Peyer's patch (tissue), 4 donors: ENCODE results near the gene GPR15.

ENCODE experiments used
- POLR2A ChIP-seq, 2 donors: fragments of 450-650 bp; IDR thresholded peaks; one replicate each; pipeline ENCODE4 v1.5.1; 2017; ENCODE audit warnings: antibody characterized with exemption in 2 of 2, mild to moderate bottlenecking in 2 of 2, moderate library complexity in 2 of 2
- TF ChIP-seq, protein P1 (sequence below), 6 experiments: fragments of 450-650 bp in 4 of 6; fragments of 200-600 bp in 2 of 6; sonication (generic) in 1 of 6; IDR thresholded peaks; one replicate each; pipeline ENCODE4 v1.5.1; 2017 to 2019; ENCODE audit warnings: antibody characterized with exemption in 6 of 6, mild to moderate bottlenecking in 3 of 6, moderate library complexity in 1 of 6

GRCh38 chr3:98514948-98515347 is 16.8 kb upstream of the GPR15 start:
- TF ChIP-seq, protein P1, sequence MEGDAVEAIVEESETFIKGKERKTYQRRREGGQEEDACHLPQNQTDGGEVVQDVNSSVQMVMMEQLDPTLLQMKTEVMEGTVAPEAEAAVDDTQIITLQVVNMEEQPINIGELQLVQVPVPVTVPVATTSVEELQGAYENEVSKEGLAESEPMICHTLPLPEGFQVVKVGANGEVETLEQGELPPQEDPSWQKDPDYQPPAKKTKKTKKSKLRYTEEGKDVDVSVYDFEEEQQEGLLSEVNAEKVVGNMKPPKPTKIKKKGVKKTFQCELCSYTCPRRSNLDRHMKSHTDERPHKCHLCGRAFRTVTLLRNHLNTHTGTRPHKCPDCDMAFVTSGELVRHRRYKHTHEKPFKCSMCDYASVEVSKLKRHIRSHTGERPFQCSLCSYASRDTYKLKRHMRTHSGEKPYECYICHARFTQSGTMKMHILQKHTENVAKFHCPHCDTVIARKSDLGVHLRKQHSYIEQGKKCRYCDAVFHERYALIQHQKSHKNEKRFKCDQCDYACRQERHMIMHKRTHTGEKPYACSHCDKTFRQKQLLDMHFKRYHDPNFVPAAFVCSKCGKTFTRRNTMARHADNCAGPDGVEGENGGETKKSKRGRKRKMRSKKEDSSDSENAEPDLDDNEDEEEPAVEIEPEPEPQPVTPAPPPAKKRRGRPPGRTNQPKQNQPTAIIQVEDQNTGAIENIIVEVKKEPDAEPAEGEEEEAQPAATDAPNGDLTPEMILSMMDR (IDR thresholded peaks at IDR 0.05), result no peak
- TF ChIP-seq POLR2A (IDR thresholded peaks at IDR 0.05), result no peak
